Measurements from ENCODE around the gene CGB7. TPM values are rescaled to one million over a fixed set of nuclear protein-coding genes. Genes with fewer than 3 reads are reported as not detected.

Gene CGB7
- total and polyA plus RNA-seq, 2 of the 13 experiments (the other 11 are each of a cell fraction or from before 2014, with no cell fraction given), result 0.07 TPM; not detected in 1

DNA sequence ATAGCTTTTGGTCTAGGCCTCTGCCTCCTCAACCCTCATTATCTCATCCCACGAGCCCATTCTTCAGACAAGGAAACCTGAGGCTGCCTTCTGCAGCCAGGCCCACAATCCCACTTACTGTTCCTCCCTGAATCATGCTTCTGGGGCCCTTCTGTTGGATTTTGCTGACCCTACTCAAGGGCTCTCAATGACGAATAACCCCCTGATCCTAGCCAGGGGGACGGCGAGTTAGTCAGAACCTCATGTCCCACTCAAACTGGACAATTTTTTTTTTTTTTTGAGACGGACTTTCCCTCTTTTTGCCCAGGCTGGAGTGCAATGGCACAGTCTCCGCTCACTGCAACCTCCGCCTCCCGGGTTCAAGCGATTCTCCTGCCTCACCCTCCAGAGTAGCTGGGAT lies 35.4 kb downstream of the CGB7 start:
- Histone ChIP-seq H3K27me3 (ENCODE audit: control insufficient read depth in 1 of 2, insufficient read depth in 2 of 2, low read length in 2 of 2) (peaks cover 0 to 25% of the 10 kb centered on the region in 2 experiments; a peak in 3 of 5 replicates), H3K36me3 (replicated peaks in 1 of 2; ENCODE audit: control insufficient read depth in 1 of 2, insufficient read depth in 2 of 2, low read length in 2 of 2) (no peaks in the 10 kb centered on the region), H3K9me3 (ENCODE audit: low read length) (no peaks in the 10 kb centered on the region), H2AFZ (ENCODE audit: low read length) (no peak overlapping the region), H3K4me1 (ENCODE audit: insufficient read depth, low read length) (peaks cover 27% of the 10 kb centered on the region), H3K9ac (ENCODE audit: insufficient read depth, low read depth, low read length) (no peak overlapping the region), H3K27ac (ENCODE audit: extremely low read length, insufficient read depth, low read length) (no peak overlapping the region), H3K4me2 (ENCODE audit: low read depth, low read length) (no peak overlapping the region), H4K20me1 (ENCODE audit: insufficient read depth, low read length) (no peaks in the 10 kb centered on the region), H3K79me2 (ENCODE audit: insufficient read depth, low read length) (no peaks in the 10 kb centered on the region), H3K4me3 (replicated peaks in 1 of 3; ENCODE audit: insufficient read depth in 1 of 3, low read depth in 2 of 3, low read length in 3 of 3) (no peak overlapping the region)
- POLR2A ChIA-PET, result no interaction called here
- intact Hi-C loops (cut with micrococcal nuclease; ENCODE audit: unreplicated experiment), result no loop called here
- in situ Hi-C loops (cut with HindIII; ENCODE audit: extremely low pct_ligation_motif_present, low pct_unique_long_range_greater_than_20kb), result no loop called here
- ATAC-seq (no peak), FAIRE-seq (no peak), DNase-seq (ENCODE audit: low spot score) (no peak)
- CTCF ChIA-PET (ENCODE audit: low intra/inter-chr PET ratio, low total read pairs), result no interaction called here
- WGBS (ENCODE audit: low lambda C conversion rate), result 43% methylated on average over 9 of the region's 9 CpGs
- TF ChIP-seq, protein P1, sequence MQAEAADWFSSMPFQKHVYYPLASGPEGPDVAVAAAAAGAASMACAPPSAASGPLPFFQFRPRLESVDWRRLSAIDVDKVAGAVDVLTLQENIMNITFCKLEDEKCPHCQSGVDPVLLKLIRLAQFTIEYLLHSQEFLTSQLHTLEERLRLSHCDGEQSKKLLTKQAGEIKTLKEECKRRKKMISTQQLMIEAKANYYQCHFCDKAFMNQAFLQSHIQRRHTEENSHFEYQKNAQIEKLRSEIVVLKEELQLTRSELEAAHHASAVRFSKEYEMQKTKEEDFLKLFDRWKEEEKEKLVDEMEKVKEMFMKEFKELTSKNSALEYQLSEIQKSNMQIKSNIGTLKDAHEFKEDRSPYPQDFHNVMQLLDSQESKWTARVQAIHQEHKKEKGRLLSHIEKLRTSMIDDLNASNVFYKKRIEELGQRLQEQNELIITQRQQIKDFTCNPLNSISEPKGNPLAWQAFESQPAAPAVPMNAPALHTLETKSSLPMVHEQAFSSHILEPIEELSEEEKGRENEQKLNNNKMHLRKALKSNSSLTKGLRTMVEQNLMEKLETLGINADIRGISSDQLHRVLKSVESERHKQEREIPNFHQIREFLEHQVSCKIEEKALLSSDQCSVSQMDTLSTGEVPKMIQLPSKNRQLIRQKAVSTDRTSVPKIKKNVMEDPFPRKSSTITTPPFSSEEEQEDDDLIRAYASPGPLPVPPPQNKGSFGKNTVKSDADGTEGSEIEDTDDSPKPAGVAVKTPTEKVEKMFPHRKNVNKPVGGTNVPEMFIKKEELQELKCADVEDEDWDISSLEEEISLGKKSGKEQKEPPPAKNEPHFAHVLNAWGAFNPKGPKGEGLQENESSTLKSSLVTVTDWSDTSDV (CRISPR knock-in tag; IDR thresholded peaks at IDR 0.05), result no peak
- BruUV-seq (replicated peaks), result no TSS peak

DNA sequence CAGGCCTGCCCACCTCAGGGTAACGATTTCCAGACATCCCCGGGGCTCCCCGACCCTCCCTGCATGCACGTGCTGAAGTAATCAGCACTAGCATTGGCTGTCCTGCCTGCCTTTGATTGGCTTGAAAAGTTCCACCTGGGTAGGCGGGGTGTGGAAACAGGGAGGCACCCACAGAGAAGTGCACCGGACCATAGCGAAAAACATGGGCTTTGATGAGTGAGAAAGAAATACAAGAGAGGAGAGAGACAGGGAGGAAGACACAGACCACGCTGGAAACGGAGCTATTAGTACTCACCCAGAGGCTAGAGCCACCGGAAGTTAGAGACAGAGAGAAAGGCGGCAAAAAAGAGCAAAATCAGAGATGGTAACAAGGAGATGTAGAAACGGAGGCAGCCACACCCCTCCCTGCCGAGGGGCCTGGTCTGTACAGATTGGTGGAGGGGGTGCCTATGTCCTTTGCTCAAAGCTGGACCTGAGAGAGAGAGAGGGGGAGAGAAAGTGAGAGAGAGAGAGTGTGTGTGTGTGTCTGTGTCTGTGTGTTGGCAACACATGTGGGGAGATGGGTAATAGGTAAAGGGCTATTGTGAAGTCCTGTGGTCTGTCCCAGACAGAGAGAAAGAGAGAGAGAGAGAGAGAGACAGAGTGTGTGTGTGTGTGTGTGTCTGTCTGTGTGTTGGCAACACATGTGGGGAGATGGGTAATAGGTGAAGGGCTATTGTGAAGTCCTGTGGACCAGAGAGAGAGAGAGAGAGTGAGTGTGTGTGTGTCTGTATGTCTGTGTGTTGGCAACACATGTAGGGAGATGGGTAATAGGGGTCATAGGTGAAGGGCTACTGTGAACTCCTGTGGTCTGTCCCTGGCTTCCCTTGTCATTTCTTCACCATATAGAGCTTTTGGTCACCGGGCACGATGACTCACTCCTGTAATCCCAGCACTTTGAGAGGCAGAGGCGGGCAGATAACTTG lies 36.3 kb downstream of the CGB7 start:
- Histone ChIP-seq H4K20me1 (ENCODE audit: insufficient read depth, low read length) (no peaks in the 10 kb centered on the region), H3K4me1 (ENCODE audit: insufficient read depth, low read length) (peaks cover 27% of the 10 kb centered on the region), H3K9ac (ENCODE audit: insufficient read depth, low read depth, low read length) (no peak overlapping the region), H3K79me2 (ENCODE audit: insufficient read depth, low read length) (no peaks in the 10 kb centered on the region), H3K4me3 (replicated peaks in 1 of 3; ENCODE audit: insufficient read depth in 1 of 3, low read depth in 2 of 3, low read length in 3 of 3) (no peak overlapping the region), H3K9me3 (ENCODE audit: low read length) (no peaks in the 10 kb centered on the region), H3K27me3 (ENCODE audit: control insufficient read depth in 1 of 2, insufficient read depth in 2 of 2, low read length in 2 of 2) (peaks cover 0 to 25% of the 10 kb centered on the region in 2 experiments; a peak in 3 of 5 replicates), H2AFZ (ENCODE audit: low read length) (no peak overlapping the region), H3K36me3 (replicated peaks in 1 of 2; ENCODE audit: control insufficient read depth in 1 of 2, insufficient read depth in 2 of 2, low read length in 2 of 2) (no peaks in the 10 kb centered on the region; a peak in 1 of 5 replicates), H3K4me2 (ENCODE audit: low read depth, low read length) (no peak overlapping the region), H3K27ac (ENCODE audit: extremely low read length, insufficient read depth, low read length) (no peak overlapping the region)
- POLR2A ChIA-PET, result interaction anchor here (1.2 kb wide), 1 partner anchor 28 kb away, joined by 4 read pairs; the partner anchor contains the start of genes GYS1 and RUVBL2
- intact Hi-C loops (cut with micrococcal nuclease; ENCODE audit: unreplicated experiment) (no loop called here), in situ Hi-C loops (cut with HindIII; ENCODE audit: extremely low pct_ligation_motif_present, low pct_unique_long_range_greater_than_20kb) (no loop called here)
- DNase-seq (ENCODE audit: low spot score) (peak; percentile 23), FAIRE-seq (no peak), ATAC-seq (no peak)
- CTCF ChIA-PET (ENCODE audit: low intra/inter-chr PET ratio, low total read pairs), result no interaction called here
- WGBS (ENCODE audit: low lambda C conversion rate), result 14% methylated on average over 16 of the region's 16 CpGs
- no TSS peak for BruUV-seq (replicated peaks)
- no peak for TF ChIP-seq HOXA5 (CRISPR knock-in tag; IDR thresholded peaks at IDR 0.05)
- no peak for TF ChIP-seq SIX1 (CRISPR knock-in tag; IDR thresholded peaks at IDR 0.05; ENCODE audit: borderline replicate concordance)
- no peak for TF ChIP-seq PLRG1 (conservative IDR thresholded peaks at IDR 0.05)
- TF ChIP-seq KLF11 (CRISPR knock-in tag; IDR thresholded peaks at IDR 0.05), result no peak
- TF ChIP-seq ZKSCAN1 (IDR thresholded peaks at IDR 0.05; ENCODE audit: low read length), result no peak
- no peak for TF ChIP-seq KDM3A (CRISPR knock-in tag; IDR thresholded peaks at IDR 0.05; ENCODE audit: low read depth)
- TF ChIP-seq, protein P2, sequence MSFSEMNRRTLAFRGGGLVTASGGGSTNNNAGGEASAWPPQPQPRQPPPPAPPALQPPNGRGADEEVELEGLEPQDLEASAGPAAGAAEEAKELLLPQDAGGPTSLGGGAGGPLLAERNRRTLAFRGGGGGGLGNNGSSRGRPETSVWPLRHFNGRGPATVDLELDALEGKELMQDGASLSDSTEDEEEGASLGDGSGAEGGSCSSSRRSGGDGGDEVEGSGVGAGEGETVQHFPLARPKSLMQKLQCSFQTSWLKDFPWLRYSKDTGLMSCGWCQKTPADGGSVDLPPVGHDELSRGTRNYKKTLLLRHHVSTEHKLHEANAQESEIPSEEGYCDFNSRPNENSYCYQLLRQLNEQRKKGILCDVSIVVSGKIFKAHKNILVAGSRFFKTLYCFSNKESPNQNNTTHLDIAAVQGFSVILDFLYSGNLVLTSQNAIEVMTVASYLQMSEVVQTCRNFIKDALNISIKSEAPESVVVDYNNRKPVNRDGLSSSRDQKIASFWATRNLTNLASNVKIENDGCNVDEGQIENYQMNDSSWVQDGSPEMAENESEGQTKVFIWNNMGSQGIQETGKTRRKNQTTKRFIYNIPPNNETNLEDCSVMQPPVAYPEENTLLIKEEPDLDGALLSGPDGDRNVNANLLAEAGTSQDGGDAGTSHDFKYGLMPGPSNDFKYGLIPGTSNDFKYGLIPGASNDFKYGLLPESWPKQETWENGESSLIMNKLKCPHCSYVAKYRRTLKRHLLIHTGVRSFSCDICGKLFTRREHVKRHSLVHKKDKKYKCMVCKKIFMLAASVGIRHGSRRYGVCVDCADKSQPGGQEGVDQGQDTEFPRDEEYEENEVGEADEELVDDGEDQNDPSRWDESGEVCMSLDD (CRISPR knock-in tag; IDR thresholded peaks at IDR 0.05; ENCODE audit: borderline replicate concordance), result no peak
- TF ChIP-seq EED (CRISPR knock-in tag; IDR thresholded peaks at IDR 0.05), result no peak
- TF ChIP-seq SKI (IDR thresholded peaks at IDR 0.05; ENCODE audit: partially characterized antibody), result peak; percentile 43
- TF ChIP-seq GLI4 (CRISPR knock-in tag; IDR thresholded peaks at IDR 0.05; ENCODE audit: borderline replicate concordance), result no peak
- TF ChIP-seq NR2C2 (CRISPR knock-in tag; IDR thresholded peaks at IDR 0.05; ENCODE audit: borderline replicate concordance), result 0 out of 2 replicates have a peak, but pooled peaks have one; percentile 22
